PFSK-1 (cell line): ENCODE measurements around the gene RCC1.

ENCODE experiments used
- POLR2AphosphoS5 ChIP-seq: IDR thresholded peaks from 2 replicates; pipeline ENCODE4 v1.6.1; 2012; ENCODE audit warnings: low read depth, mild to moderate bottlenecking, control low read depth, low read length, moderate library complexity
- TF ChIP-seq, protein P1 (sequence below), 2 experiments: IDR thresholded peaks; 2 replicates each; pipeline versions ENCODE4 v1.6.1 to v1.8.0; 2011 to 2012; ENCODE audit warnings: low read depth in 2 of 2, low read length in 2 of 2, control low read depth in 1 of 2, inconsistent platforms in 1 of 2, mild to moderate bottlenecking in 1 of 2, moderate library complexity in 1 of 2; ENCODE audit not compliant: insufficient read depth in 1 of 2

DNA sequence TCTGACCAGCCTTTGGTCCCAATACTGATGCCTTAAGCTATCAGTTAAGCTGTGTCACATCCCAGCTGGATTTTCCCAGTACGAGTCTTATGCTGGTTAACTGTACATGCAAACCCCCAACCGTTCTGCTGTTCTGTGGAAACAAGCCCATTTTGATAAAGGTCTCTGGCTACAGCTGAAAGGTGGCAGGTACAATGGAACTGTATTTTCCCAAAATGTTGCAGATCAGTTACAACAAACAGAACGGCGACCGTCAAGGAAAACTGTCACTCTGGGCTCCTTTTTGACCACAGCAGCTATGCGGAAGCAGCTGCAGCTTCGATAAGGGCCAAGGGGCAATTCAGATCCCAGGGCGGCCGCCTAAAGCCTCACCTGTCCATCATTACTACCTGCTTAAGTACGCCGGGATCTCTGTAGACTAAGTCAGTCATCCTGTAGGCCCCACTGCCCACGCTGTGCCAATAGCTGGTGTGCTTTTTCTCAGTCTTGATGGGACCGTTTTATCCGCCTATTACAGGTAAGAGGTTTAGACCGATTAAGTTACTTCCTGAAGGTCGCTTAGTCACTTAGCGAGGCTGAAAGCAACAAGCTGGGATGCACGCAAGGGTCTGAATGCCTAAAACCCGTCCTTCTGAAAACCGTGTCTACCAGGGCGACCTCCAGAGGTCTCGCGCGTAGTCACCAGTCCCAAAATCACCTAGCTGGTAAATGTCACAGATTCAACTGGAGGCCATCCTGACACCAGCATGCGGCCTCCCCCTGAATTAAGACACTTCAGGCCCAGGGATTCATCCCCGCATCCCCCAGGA, 75.1 kb downstream of the RCC1 start:
- TF ChIP-seq POLR2AphosphoS5 = no peak; the same call in 1 of the 2 replicates
- TF ChIP-seq, protein P1, sequence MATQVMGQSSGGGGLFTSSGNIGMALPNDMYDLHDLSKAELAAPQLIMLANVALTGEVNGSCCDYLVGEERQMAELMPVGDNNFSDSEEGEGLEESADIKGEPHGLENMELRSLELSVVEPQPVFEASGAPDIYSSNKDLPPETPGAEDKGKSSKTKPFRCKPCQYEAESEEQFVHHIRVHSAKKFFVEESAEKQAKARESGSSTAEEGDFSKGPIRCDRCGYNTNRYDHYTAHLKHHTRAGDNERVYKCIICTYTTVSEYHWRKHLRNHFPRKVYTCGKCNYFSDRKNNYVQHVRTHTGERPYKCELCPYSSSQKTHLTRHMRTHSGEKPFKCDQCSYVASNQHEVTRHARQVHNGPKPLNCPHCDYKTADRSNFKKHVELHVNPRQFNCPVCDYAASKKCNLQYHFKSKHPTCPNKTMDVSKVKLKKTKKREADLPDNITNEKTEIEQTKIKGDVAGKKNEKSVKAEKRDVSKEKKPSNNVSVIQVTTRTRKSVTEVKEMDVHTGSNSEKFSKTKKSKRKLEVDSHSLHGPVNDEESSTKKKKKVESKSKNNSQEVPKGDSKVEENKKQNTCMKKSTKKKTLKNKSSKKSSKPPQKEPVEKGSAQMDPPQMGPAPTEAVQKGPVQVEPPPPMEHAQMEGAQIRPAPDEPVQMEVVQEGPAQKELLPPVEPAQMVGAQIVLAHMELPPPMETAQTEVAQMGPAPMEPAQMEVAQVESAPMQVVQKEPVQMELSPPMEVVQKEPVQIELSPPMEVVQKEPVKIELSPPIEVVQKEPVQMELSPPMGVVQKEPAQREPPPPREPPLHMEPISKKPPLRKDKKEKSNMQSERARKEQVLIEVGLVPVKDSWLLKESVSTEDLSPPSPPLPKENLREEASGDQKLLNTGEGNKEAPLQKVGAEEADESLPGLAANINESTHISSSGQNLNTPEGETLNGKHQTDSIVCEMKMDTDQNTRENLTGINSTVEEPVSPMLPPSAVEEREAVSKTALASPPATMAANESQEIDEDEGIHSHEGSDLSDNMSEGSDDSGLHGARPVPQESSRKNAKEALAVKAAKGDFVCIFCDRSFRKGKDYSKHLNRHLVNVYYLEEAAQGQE (IDR thresholded peaks at IDR 0.05; ENCODE audit: insufficient read depth in 1 of 2, low read depth in 2 of 2, low read length in 2 of 2) = no peak
